ENCODE measurements around the gene HMGCS2.

HMGCS2 gene

DNA sequence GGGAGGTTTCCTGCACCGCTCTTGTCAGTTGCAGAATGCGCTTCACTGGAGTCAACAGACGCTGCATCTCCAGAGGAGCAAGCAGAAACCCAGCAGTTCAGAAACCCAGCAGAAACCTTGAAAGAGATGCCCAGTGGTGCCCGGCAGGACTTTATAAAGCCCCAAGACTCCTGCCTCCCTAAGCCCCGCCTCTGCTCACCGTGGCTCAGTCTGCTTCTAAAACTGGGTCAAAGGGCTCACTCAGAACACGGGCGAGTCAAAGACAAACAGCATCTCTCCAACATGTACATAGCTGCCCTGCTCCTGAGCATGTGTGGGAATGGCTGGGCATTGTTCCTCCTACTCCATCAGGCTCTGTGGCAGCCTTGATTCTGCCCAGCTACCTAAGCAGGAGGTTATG is at the start of gene HMGCS2:
Gene HMGCS2 (minus strand): TSS at position 128 of the 400 bp plus-strand sequence. CDS start 61 bp downstream, at position 67.
- Histone ChIP-seq H3K27ac (no peak within 1 kb of the TSS), H3K36me3 (no peaks in the 10 kb centered on the region), H3K4me3 (no peak within 1 kb of the TSS), H3K9me3 (no peaks in the 10 kb centered on the region), H3K4me1 (no peaks in the 10 kb centered on the region), H3K27me3 (peaks cover 0 to 4% of the 10 kb centered on the region in 2 donors)
- no peak for TF ChIP-seq CTCF (IDR thresholded peaks at IDR 0.05)
- no peak for DNase-seq
- intact Hi-C loops (cut with DNase I; ENCODE audit: low total_unique reads): no loop called here

DNA sequence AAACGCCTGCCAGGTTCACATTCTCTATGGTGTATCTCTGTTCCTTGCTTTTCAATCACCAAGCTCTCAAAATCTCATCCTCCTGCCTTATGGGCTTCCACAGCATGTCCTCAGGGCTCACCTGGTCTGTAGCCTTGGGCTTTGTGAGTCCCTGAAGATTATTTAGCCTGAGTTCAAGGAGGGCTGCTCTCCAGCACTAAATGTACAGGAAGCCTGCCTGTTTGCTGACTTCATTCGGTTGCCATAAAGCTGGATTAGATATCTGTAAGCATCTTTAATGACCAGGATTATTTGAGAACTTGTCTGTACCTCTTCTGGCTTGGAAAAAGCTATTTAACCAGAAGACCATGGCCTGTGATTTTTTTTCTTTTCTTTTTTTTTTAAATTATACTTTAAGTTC is 49.5 kb upstream of the HMGCS2 start:
- intact Hi-C loops (cut with DNase I; ENCODE audit: low total_unique reads): no loop called here
- no peaks in the 10 kb centered on the region for H3K9me3 ChIP-seq
- no peak for DNase-seq
- H3K27ac ChIP-seq: no peak overlapping the region
- no peaks in the 10 kb centered on the region for H3K36me3 ChIP-seq
- no peak overlapping the region for H3K4me3 ChIP-seq
- TF ChIP-seq CTCF (IDR thresholded peaks at IDR 0.05): no peak
- H3K4me1 ChIP-seq: no peaks in the 10 kb centered on the region
- peaks cover 0 to 5% of the 10 kb centered on the region in 2 donors for H3K27me3 ChIP-seq

DNA sequence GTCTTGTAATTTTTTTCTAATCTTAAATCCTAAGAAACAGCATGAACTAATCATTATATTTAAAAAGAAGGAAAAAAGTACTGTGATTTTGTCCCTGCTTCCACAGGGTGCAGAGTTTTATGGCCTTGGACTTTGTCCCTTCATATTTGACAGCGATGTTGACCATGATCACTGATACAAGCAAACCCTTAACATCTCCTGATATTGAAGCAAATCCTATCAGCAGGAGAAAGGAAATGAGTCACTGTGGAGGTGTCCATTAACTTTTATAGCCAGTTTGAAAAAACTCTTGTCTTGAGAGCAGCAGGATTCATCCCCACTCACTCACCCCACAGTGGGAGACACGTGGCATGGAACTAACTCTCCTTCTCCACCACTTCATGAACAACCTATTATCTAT is 47.7 kb upstream of the HMGCS2 start:
- no peak overlapping the region for H3K27ac ChIP-seq
- no peaks in the 10 kb centered on the region for H3K4me1 ChIP-seq
- intact Hi-C loops (cut with DNase I; ENCODE audit: low total_unique reads): no loop called here
- no peak for DNase-seq
- no peaks in the 10 kb centered on the region for H3K36me3 ChIP-seq
- H3K27me3 ChIP-seq: no peaks in the 10 kb centered on the region
- no peaks in the 10 kb centered on the region for H3K9me3 ChIP-seq
- H3K4me3 ChIP-seq: no peak overlapping the region
- TF ChIP-seq CTCF (IDR thresholded peaks at IDR 0.05): no peak

GRCh38 chr1:119815928-119816327 is 47.2 kb upstream of the HMGCS2 start:
- intact Hi-C loops (cut with DNase I; ENCODE audit: low total_unique reads): no loop called here
- no peaks in the 10 kb centered on the region for H3K4me1 ChIP-seq
- H3K27ac ChIP-seq: no peak overlapping the region
- DNase-seq: no peak
- H3K4me3 ChIP-seq: no peak overlapping the region
- no peaks in the 10 kb centered on the region for H3K9me3 ChIP-seq
- TF ChIP-seq CTCF (IDR thresholded peaks at IDR 0.05): no peak
- H3K27me3 ChIP-seq: no peaks in the 10 kb centered on the region
- H3K36me3 ChIP-seq: no peaks in the 10 kb centered on the region

- no peak overlapping the region for H3K4me3 ChIP-seq
- no peak for TF ChIP-seq CTCF (IDR thresholded peaks at IDR 0.05)
- H3K27ac ChIP-seq: no peak overlapping the region
- no peak for DNase-seq
- H3K4me1 ChIP-seq: no peaks in the 10 kb centered on the region
- no peaks in the 10 kb centered on the region for H3K36me3 ChIP-seq
- H3K27me3 ChIP-seq: no peaks in the 10 kb centered on the region
- intact Hi-C loops (cut with DNase I; ENCODE audit: low total_unique reads): no loop called here
- no peaks in the 10 kb centered on the region for H3K9me3 ChIP-seq
Measured at GRCh38 chr1:119815361-119815760, 46.7 kb upstream of the HMGCS2 start.

DNA sequence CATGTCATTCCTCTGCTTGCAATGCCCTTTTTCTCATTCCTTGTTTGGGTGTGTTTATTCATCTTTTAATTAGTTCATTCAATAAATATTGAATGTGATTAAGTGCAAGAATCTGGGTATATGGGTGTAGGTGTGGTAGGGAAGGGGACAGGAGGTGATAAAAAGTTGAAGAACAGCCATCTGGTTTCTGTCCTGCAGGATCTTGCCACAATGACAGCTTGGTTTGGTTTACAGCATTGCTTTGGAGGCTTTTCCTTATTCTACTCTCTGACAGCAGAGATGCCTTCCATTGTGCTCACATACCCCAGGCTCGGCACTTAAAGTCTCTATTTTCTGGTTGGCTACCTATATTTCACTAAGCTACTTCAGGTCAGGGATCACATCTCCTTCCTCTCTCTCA is 45.6 kb upstream of the HMGCS2 start:
- no peak overlapping the region for H3K27ac ChIP-seq
- H3K4me3 ChIP-seq: no peak overlapping the region
- no peaks in the 10 kb centered on the region for H3K9me3 ChIP-seq
- no peak for DNase-seq
- TF ChIP-seq CTCF (IDR thresholded peaks at IDR 0.05): no peak
- H3K36me3 ChIP-seq: no peaks in the 10 kb centered on the region
- intact Hi-C loops (cut with DNase I; ENCODE audit: low total_unique reads): no loop called here
- H3K4me1 ChIP-seq: no peaks in the 10 kb centered on the region
- H3K27me3 ChIP-seq: no peaks in the 10 kb centered on the region
